HEK293 (cell line): Measurements from ENCODE around the gene CACNA1C.
A peak's percentile ranks its signal among the peaks of the same experiment; 100 is the strongest.

Source experiments
- ATF2 ChIP-seq: fragments of 450-650 bp; formaldehyde crosslinking; IDR thresholded peaks from 2 replicates; pipeline ENCODE4 v1.5.1; 2016; ENCODE audit warnings: missing biosample characterization, missing genetic modification characterization, low read depth
- BCL11B ChIP-seq: fragments of 450-650 bp; formaldehyde crosslinking; IDR thresholded peaks from 2 replicates; pipeline ENCODE4 v1.5.1; 2016; ENCODE audit warnings: low read depth, missing biosample characterization, missing genetic modification characterization
- ELK4 ChIP-seq: IDR thresholded peaks from 2 replicates; pipeline ENCODE4 v1.6.1; 2011; ENCODE audit warnings: mild to moderate bottlenecking, low read depth, low read length, borderline replicate concordance
- REPIN1 ChIP-seq: fragments of 450-650 bp; formaldehyde crosslinking; IDR thresholded peaks from 2 replicates; pipeline ENCODE4 v1.5.1; 2017; ENCODE audit warnings: missing biosample characterization, missing genetic modification characterization, low read depth
- ZBTB21 ChIP-seq: fragments of 450-650 bp; formaldehyde crosslinking; IDR thresholded peaks from 2 replicates; pipeline ENCODE4 v1.5.1; 2017; ENCODE audit warnings: missing biosample characterization, missing genetic modification characterization
- ZFHX2 ChIP-seq: fragments of 450-650 bp; formaldehyde crosslinking; conservative IDR thresholded peaks from 2 replicates; pipeline ENCODE4 v1.5.1; 2016; ENCODE audit warnings: missing biosample characterization, missing genetic modification characterization
- ZIC2 ChIP-seq: fragments of 450-650 bp; formaldehyde crosslinking; IDR thresholded peaks from 2 replicates; pipeline ENCODE4 v1.5.1; 2016; ENCODE audit warnings: missing biosample characterization, missing genetic modification characterization
- ZNF138 ChIP-seq: fragments of 450-650 bp; formaldehyde crosslinking; IDR thresholded peaks from 2 replicates; pipeline ENCODE4 v1.5.1; 2016; ENCODE audit warnings: missing biosample characterization, missing genetic modification characterization, borderline replicate concordance
- ZNF148 ChIP-seq: fragments of 450-650 bp; formaldehyde crosslinking; IDR thresholded peaks from 2 replicates; pipeline ENCODE4 v1.5.0; 2017; ENCODE audit warnings: missing biosample characterization, missing genetic modification characterization, borderline replicate concordance
- ZNF214 ChIP-seq: fragments of 450-650 bp; formaldehyde crosslinking; IDR thresholded peaks from 2 replicates; pipeline ENCODE4 v1.5.1; 2017; ENCODE audit warnings: missing biosample characterization, mild to moderate bottlenecking, missing genetic modification characterization, borderline replicate concordance
- ZNF24 ChIP-seq: fragments of 450-650 bp; formaldehyde crosslinking; IDR thresholded peaks from 2 replicates; pipeline ENCODE4 v1.5.1; 2016; ENCODE audit warnings: missing biosample characterization, missing genetic modification characterization
- ZNF280C ChIP-seq: fragments of 450-650 bp; formaldehyde crosslinking; IDR thresholded peaks from 2 replicates; pipeline ENCODE4 v1.5.1; 2016; ENCODE audit warnings: missing biosample characterization, missing genetic modification characterization
- ZNF394 ChIP-seq: fragments of 450-650 bp; formaldehyde crosslinking; IDR thresholded peaks from 2 replicates; pipeline ENCODE4 v1.5.1; 2016; ENCODE audit warnings: missing biosample characterization, missing genetic modification characterization, mild to moderate bottlenecking, moderate library complexity, borderline replicate concordance
- ZNF449 ChIP-seq: fragments of 450-650 bp; formaldehyde crosslinking; IDR thresholded peaks from 2 replicates; pipeline ENCODE4 v1.5.1; 2017; ENCODE audit warnings: missing biosample characterization, mild to moderate bottlenecking, missing genetic modification characterization, moderate library complexity
- ZNF48 ChIP-seq: fragments of 450-650 bp; formaldehyde crosslinking; IDR thresholded peaks from 2 replicates; pipeline ENCODE4 v1.5.1; 2016; ENCODE audit warnings: missing biosample characterization, missing genetic modification characterization
- ZNF513 ChIP-seq: fragments of 450-650 bp; IDR thresholded peaks from 2 replicates; pipeline ENCODE4 v1.5.1; 2018; ENCODE audit warnings: missing biosample characterization, missing genetic modification characterization
- ZNF692 ChIP-seq: fragments of 450-650 bp; formaldehyde crosslinking; IDR thresholded peaks from 2 replicates; pipeline ENCODE4 v1.5.1; 2016; ENCODE audit warnings: missing biosample characterization, missing genetic modification characterization

The CACNA1C gene

GRCh38 chr12:2615665-2616402, 563.0 kb downstream of the CACNA1C start (continued):
- TF ChIP-seq ZNF24 (tag by site-specific recombination), result no peak
- no peak for TF ChIP-seq ZNF280C
- TF ChIP-seq ZFHX2 (tag by site-specific recombination), result peak; percentile 63
- no peak for TF ChIP-seq ZNF214
- peak; percentile 94 for TF ChIP-seq ZNF394 (tag by site-specific recombination)
- TF ChIP-seq ELK4, result no peak
- TF ChIP-seq BCL11B (tag by site-specific recombination), result no peak
- TF ChIP-seq REPIN1 (tag by site-specific recombination), result no peak
- TF ChIP-seq ZNF449, result no peak
- TF ChIP-seq ZBTB21 (tag by site-specific recombination), result 0 out of 2 replicates have a peak, but pooled peaks have one; percentile 41
- TF ChIP-seq ATF2, result peak; percentile 72
- peak; percentile 78 for TF ChIP-seq ZIC2 (tag by site-specific recombination)
- TF ChIP-seq ZNF513 (tag by site-specific recombination), result no peak
- no peak for TF ChIP-seq ZNF48 (tag by site-specific recombination)
- no peak for TF ChIP-seq ZNF148
- no peak for TF ChIP-seq ZNF138 (tag by site-specific recombination)
- TF ChIP-seq ZNF692 (tag by site-specific recombination), result no peak
- TF ChIP-seq, all 188 proteins: peak for 10
